ENCODE measurements around the gene TST. TPM values are rescaled to one million over a fixed set of nuclear protein-coding genes. Genes with fewer than 3 reads are reported as not detected.

Gene TST
- total and polyA plus RNA-seq, 10 of the 15 experiments (the other 5 are each of a cell fraction or from before 2014, with no cell fraction given) = 2.4 to 24.6 (median 10.4) TPM

GRCh38 chr22:36986242-36986821 is 32.9 kb downstream of the TST start:
- Histone ChIP-seq H3K4me3 (no peak overlapping the region), H2AFZ (ENCODE audit: control insufficient read depth, low read depth, low read length) (no peak overlapping the region), H3K79me2 (ENCODE audit: control insufficient read depth, insufficient read depth, low read length) (no peaks in the 10 kb centered on the region), H3K27me3 (replicated peaks in 1 of 2; ENCODE audit: control insufficient read depth in 2 of 2, insufficient read depth in 2 of 2, low read length in 1 of 2) (no peaks in the 10 kb centered on the region; a peak in 3 of 4 replicates), H4K20me1 (ENCODE audit: control insufficient read depth, insufficient read depth) (no peaks in the 10 kb centered on the region), H3K27ac (ENCODE audit: control insufficient read depth, insufficient read depth) (no peak overlapping the region), H3K4me2 (ENCODE audit: control insufficient read depth, insufficient read depth) (no peak overlapping the region), H3K4me1 (ENCODE audit: control insufficient read depth, insufficient read depth, low read length) (no peaks in the 10 kb centered on the region), H3K9ac (ENCODE audit: control insufficient read depth, insufficient read depth, low read length) (no peak overlapping the region), H3K36me3 (ENCODE audit: control insufficient read depth in 2 of 2, insufficient read depth in 2 of 2, low read length in 1 of 2) (no peaks in the 10 kb centered on the region), H3K9me3 (replicated peaks; ENCODE audit: control insufficient read depth, insufficient read depth, low read length) (peaks cover 7% of the 10 kb centered on the region)
- no peak for DNase-seq (ENCODE audit: low read depth, low spot score)
- in situ Hi-C loops (cut with MboI) (no loop called here), intact Hi-C loops (cut with micrococcal nuclease; ENCODE audit: unreplicated experiment) (no loop called here)
- no peak for FAIRE-seq
- no TSS peak for BruUV-seq (replicated peaks)
- no peak; the same call in 2 of the 3 replicates for ATAC-seq
- POLR2A ChIA-PET = no interaction called here
- WGBS (ENCODE audit: insufficient coverage, insufficient replicate concordance, low lambda C conversion rate, missing lambda C conversion rate) = 27% methylated on average over 8 of the region's 8 CpGs
- CTCF ChIA-PET = interaction anchor here (1.1 to 1.7 kb wide), 3 partner anchors 9 to 276 kb away, joined by 4 to 7 read pairs (median 5); no protein-coding TSS in a partner anchor
- SMC1A ChIA-PET (ENCODE audit: uncharacterized antibody, unreplicated experiment) = interaction anchor here (1.1 to 1.7 kb wide), 2 partner anchors 8 to 213 kb away, joined by 4 read pairs; no protein-coding TSS in a partner anchor
- RAD21 ChIA-PET (ENCODE audit: unreplicated experiment) = interaction anchor here (1.5 kb wide), 1 partner anchor 211 kb away, joined by 5 read pairs; no protein-coding TSS in a partner anchor
- TF ChIP-seq, protein P1, sequence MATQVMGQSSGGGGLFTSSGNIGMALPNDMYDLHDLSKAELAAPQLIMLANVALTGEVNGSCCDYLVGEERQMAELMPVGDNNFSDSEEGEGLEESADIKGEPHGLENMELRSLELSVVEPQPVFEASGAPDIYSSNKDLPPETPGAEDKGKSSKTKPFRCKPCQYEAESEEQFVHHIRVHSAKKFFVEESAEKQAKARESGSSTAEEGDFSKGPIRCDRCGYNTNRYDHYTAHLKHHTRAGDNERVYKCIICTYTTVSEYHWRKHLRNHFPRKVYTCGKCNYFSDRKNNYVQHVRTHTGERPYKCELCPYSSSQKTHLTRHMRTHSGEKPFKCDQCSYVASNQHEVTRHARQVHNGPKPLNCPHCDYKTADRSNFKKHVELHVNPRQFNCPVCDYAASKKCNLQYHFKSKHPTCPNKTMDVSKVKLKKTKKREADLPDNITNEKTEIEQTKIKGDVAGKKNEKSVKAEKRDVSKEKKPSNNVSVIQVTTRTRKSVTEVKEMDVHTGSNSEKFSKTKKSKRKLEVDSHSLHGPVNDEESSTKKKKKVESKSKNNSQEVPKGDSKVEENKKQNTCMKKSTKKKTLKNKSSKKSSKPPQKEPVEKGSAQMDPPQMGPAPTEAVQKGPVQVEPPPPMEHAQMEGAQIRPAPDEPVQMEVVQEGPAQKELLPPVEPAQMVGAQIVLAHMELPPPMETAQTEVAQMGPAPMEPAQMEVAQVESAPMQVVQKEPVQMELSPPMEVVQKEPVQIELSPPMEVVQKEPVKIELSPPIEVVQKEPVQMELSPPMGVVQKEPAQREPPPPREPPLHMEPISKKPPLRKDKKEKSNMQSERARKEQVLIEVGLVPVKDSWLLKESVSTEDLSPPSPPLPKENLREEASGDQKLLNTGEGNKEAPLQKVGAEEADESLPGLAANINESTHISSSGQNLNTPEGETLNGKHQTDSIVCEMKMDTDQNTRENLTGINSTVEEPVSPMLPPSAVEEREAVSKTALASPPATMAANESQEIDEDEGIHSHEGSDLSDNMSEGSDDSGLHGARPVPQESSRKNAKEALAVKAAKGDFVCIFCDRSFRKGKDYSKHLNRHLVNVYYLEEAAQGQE (IDR thresholded peaks at IDR 0.05; ENCODE audit: low read depth, low read length) = no peak
- peak; percentile 38; the same call in 1 of the 2 replicates for TF ChIP-seq RAD21 (IDR thresholded peaks at IDR 0.05; ENCODE audit: insufficient read depth, low read depth, low read length)
- peak; percentile 23 to 80 (median 61); a peak in 5 of 6 replicates for TF ChIP-seq CTCF (IDR thresholded peaks at IDR 0.05 in 2 of 3, conservative IDR thresholded peaks at IDR 0.05 in 1 of 3; ENCODE audit: control insufficient read depth in 2 of 3, extremely low read depth in 1 of 3, insufficient read depth in 1 of 3, low read depth in 3 of 3, low read length in 3 of 3)
